Activated CD4-positive, alpha-beta T cell treated with anti-CD3 and anti-CD28 coated beads for 48 hours (primary cell): ENCODE measurements around the gene ARMH1.
"Not testable (repeated sequence)": the region's sequence is repeated elsewhere in the genome, so short reads cannot be mapped to it uniquely, and the experiment has no call there.

Experiments
- DNase-seq: peaks from one replicate; pipeline ENCODE4 v3.0.0-alpha.2; 2020

The ARMH1 gene

GRCh38 chr1:44696101-44696500 is 21.6 kb downstream of the ARMH1 start:
- DNase-seq = no peak

- peak; percentile 60 for DNase-seq
Measured at GRCh38 chr1:44696789-44697345, 22.4 kb downstream of the ARMH1 start.

GRCh38 chr1:44698138-44698537 is 23.6 kb downstream of the ARMH1 start:
- no peak for DNase-seq

GRCh38 chr1:44699375-44699774 is 24.9 kb downstream of the ARMH1 start:
- DNase-seq = not testable (repeated sequence)

GRCh38 chr1:44700573-44700972 is 26.1 kb downstream of the ARMH1 start:
- DNase-seq = no peak

- no peak for DNase-seq
Measured at GRCh38 chr1:44701141-44701573, 26.6 kb downstream of the ARMH1 start.

- DNase-seq = no peak
Measured at GRCh38 chr1:44705470-44705869, 31.0 kb downstream of the ARMH1 start.

- no peak for DNase-seq
Measured at GRCh38 chr1:44705938-44706337, 31.4 kb downstream of the ARMH1 start.

GRCh38 chr1:44707112-44707881 is 32.8 kb downstream of the ARMH1 start:
- DNase-seq = no peak

- peak; percentile 37 for DNase-seq
Measured at GRCh38 chr1:44707959-44708831, 33.7 kb downstream of the ARMH1 start.

GRCh38 chr1:44713321-44713781 is 38.8 kb downstream of the ARMH1 start:
- no peak for DNase-seq

- DNase-seq = no peak
Measured at GRCh38 chr1:44714532-44714931, 40.0 kb downstream of the ARMH1 start.

- peak; percentile 74 for DNase-seq
Measured at GRCh38 chr1:44714944-44715571, 40.5 kb downstream of the ARMH1 start.

GRCh38 chr1:44717156-44717555 is 42.6 kb downstream of the ARMH1 start:
- no peak for DNase-seq

GRCh38 chr1:44717653-44718052 is 43.1 kb downstream of the ARMH1 start:
- no peak for DNase-seq

GRCh38 chr1:44718091-44718490 is 43.6 kb downstream of the ARMH1 start:
- DNase-seq = no peak

- no peak for DNase-seq
Measured at GRCh38 chr1:44719318-44719717, 44.8 kb downstream of the ARMH1 start.

GRCh38 chr1:44720281-44720680 is 45.8 kb downstream of the ARMH1 start:
- DNase-seq = no peak

- peak; percentile 91 for DNase-seq
Measured at GRCh38 chr1:44721485-44722361, 47.2 kb downstream of the ARMH1 start.

GRCh38 chr1:44723064-44723463 is 48.5 kb downstream of the ARMH1 start:
- peak; percentile 56 for DNase-seq

GRCh38 chr1:44723496-44724295 is 49.2 kb downstream of the ARMH1 start:
- DNase-seq = peak; percentile 77
